Heart left ventricle (tissue), 16 donors: ENCODE measurements around the gene SERINC4. TPM values are rescaled to one million over a fixed set of nuclear protein-coding genes. Genes with fewer than 3 reads are reported as not detected.
"Not testable (repeated sequence)": the region's sequence is repeated elsewhere in the genome, so short reads cannot be mapped to it uniquely, and the experiment has no call there.

Experiments
- ATAC-seq, 4 donors: fragments of 200-7000 bp; cut with Tn5 transposase; one replicate each; pipeline ENCODE4 v1.9.1; 2020 to 2022; ENCODE audit warnings: moderate library complexity in 4 of 4, mild to moderate bottlenecking in 3 of 4, moderate number of reproducible peaks in 1 of 4
- DNase-seq, 5 donors: peaks; one replicate each; pipeline ENCODE4 v3.0.0-alpha.2; 2020
- H3K27ac ChIP-seq, 12 donors: fragments of 200-600 bp; sonication (generic) in 4 of 12; one replicate each; pipeline versions ENCODE4 v1.5.0 to v1.8.0; 2016 to 2022; ENCODE audit warnings: mild to moderate bottlenecking in 2 of 12
- H3K27me3 ChIP-seq, 9 donors: fragments of 200-600 bp; sonication (generic) in 2 of 9; one replicate each; pipeline versions ENCODE4 v1.5.1 to v1.8.0; 2016 to 2022; ENCODE audit warnings: mild to moderate bottlenecking in 3 of 9
- H3K36me3 ChIP-seq, 9 donors: fragments of 200-600 bp; sonication (generic) in 2 of 9; one replicate each; pipeline versions ENCODE4 v1.5.0 to v1.8.0; 2018 to 2022; ENCODE audit warnings: mild to moderate bottlenecking in 2 of 9
- H3K4me1 ChIP-seq, 12 donors: fragments of 200-600 bp; sonication (generic) in 4 of 12; one replicate each; pipeline versions ENCODE4 v1.5.0 to v1.8.0; 2016 to 2022; ENCODE audit warnings: mild to moderate bottlenecking in 3 of 12
- H3K4me3 ChIP-seq, 12 donors: fragments of 200-600 bp; sonication (generic) in 4 of 12; one replicate each; pipeline versions ENCODE4 v1.5.0 to v1.8.0; 2017 to 2022; ENCODE audit warnings: mild to moderate bottlenecking in 9 of 12, moderate library complexity in 4 of 12
- H3K9me3 ChIP-seq, 12 donors: fragments of 200-600 bp; sonication (generic) in 4 of 12; one replicate each; pipeline versions ENCODE4 v1.5.0 to v1.8.0; 2016 to 2022; ENCODE audit warnings: mild to moderate bottlenecking in 1 of 12
- POLR2A ChIP-seq, 2 donors: fragments of 450-650 bp; IDR thresholded peaks; one replicate each; pipeline ENCODE4 v1.6.1; 2017; ENCODE audit warnings: antibody characterized with exemption in 2 of 2, mild to moderate bottlenecking in 2 of 2, moderate library complexity in 2 of 2
- WGBS, 4 donors: extraction: QIAGEN DNeasy Blood & Tissue Kit in 2 of 4; methylation state at CpG; one replicate each; pipeline versions ENCODE4 v1.1.5 to v1.1.7; 2013 to 2018; 5-methylcytosine and 5-hydroxymethylcytosine counted together
- intact Hi-C, 10 donors: fragments of 100-400 bp; cut with DNase I; formaldehyde crosslinking; loops; one replicate each; pipeline versions ENCODE4 v1.11.1 to v1.14.2; 2022
- polyA plus RNA-seq, 2 donors: library from polyadenylated mRNA; stranded (reverse); fragments of 200-250 nt; gene quantifications; one replicate each; pipeline ENCODE4 v1.2.3, GENCODE V29; 2013
- total RNA-seq, 9 donors: library from RNA; depleted of rRNA in 2 of 9; stranded (reverse); fragments of >200 nt in 2 of 9; fragmentation: NEBNext Ultra II Directional in 3 of 9; extraction: Animal tissue kit (Norgen Biotek cat#: 25700) in 3 of 9; gene quantifications; one replicate each; pipeline versions ENCODE4 v1.1.0 to v1.2.4, GENCODE V29; 2016 to 2023
- TF ChIP-seq, protein P1 (sequence below), 12 donors: fragments of 200-600 bp; sonication (generic) in 4 of 12; IDR thresholded peaks; one replicate each; pipeline versions ENCODE4 v1.5.0 to v1.8.0; 2018 to 2022; ENCODE audit warnings: antibody characterized with exemption in 12 of 12, mild to moderate bottlenecking in 5 of 12
- donor health status: ischemic (EF 13 %, LVEDD 7.1; RV severe dilation, severe dysfunction).
- donor health status: healthy with polysubstance abuse.
- donor health status: DM: no; HTN: yes; CAD: no.
- donor health status: DM: no; HTN: no; CAD: no.
- donor health status: ischemic (EF 25% LVEDD 6.9; RV normal size, moderate dysfunction).
- donor health status: ischemic (EF 25% LVEDD 5.7; RV mildly dilated, moderate dysfunction).
- donor health status: healthy.
- donor health status: DM: yes; HTN: yes; CAD: no.
- donor health status: ischemic (EF 35%, LVEDD 5.7; RV mildly dilated, moderate dysfunction).
- donor health status: nonischemic (EF 11% LVEDD 7.7; RV severe dilation, severe dysfunction).
- donor health status: DM: yes; HTN: yes; CAD: no.
- donor health status: PGD.
- donor health status: ischemic (EF 29% LVEDD 5.4; RV normal size, mild dysfunction).
- donor health status: nonischemic (EF 23%, LVEDD 6.1; RV moderate dilation, normal function).

Gene SERINC4
- total and polyA plus RNA-seq, 11 donors: 0.14 to 0.42 (median 0.31) TPM; not detected in 1

DNA sequence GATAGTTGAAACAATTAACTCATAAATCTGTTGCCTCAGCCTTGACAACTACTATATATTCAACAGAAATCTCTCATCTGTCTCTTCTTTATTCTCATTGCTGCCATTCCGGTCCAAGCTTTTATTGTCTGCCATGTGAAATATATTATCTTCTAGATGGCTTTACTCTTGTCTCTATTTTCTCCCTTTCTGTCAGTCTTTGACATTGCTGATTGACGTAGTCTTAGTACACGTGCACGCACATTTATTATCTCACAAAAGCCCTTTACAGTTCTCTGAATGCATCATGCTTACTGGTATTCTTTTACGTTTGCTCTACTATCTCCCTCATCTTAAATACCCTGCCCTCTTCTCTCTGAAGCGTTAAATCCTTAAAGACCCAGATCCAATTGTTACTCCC, 48.1 kb downstream of the SERINC4 start:
- H3K4me1 ChIP-seq: peaks cover 4 to 63% (median 45%) of the 10 kb centered on the region in 12 donors
- ATAC-seq: no peak
- intact Hi-C loops: no loop called here
- WGBS, 4 donors: 64 to 70% (median 65%) methylated on average over 6 of the region's 6 CpGs
- no peak for TF ChIP-seq POLR2A (IDR thresholded peaks at IDR 0.05)
- TF ChIP-seq, protein P1, sequence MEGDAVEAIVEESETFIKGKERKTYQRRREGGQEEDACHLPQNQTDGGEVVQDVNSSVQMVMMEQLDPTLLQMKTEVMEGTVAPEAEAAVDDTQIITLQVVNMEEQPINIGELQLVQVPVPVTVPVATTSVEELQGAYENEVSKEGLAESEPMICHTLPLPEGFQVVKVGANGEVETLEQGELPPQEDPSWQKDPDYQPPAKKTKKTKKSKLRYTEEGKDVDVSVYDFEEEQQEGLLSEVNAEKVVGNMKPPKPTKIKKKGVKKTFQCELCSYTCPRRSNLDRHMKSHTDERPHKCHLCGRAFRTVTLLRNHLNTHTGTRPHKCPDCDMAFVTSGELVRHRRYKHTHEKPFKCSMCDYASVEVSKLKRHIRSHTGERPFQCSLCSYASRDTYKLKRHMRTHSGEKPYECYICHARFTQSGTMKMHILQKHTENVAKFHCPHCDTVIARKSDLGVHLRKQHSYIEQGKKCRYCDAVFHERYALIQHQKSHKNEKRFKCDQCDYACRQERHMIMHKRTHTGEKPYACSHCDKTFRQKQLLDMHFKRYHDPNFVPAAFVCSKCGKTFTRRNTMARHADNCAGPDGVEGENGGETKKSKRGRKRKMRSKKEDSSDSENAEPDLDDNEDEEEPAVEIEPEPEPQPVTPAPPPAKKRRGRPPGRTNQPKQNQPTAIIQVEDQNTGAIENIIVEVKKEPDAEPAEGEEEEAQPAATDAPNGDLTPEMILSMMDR (IDR thresholded peaks at IDR 0.05): no peak
- DNase-seq: no peak
- H3K4me3 ChIP-seq: no peak overlapping the region
- H3K27ac ChIP-seq: no peak overlapping the region
- peaks cover 0 to 62% (median 50%) of the 10 kb centered on the region in 9 donors for H3K36me3 ChIP-seq
- no peaks in the 10 kb centered on the region for H3K27me3 ChIP-seq
- H3K9me3 ChIP-seq: no peaks in the 10 kb centered on the region

DNA sequence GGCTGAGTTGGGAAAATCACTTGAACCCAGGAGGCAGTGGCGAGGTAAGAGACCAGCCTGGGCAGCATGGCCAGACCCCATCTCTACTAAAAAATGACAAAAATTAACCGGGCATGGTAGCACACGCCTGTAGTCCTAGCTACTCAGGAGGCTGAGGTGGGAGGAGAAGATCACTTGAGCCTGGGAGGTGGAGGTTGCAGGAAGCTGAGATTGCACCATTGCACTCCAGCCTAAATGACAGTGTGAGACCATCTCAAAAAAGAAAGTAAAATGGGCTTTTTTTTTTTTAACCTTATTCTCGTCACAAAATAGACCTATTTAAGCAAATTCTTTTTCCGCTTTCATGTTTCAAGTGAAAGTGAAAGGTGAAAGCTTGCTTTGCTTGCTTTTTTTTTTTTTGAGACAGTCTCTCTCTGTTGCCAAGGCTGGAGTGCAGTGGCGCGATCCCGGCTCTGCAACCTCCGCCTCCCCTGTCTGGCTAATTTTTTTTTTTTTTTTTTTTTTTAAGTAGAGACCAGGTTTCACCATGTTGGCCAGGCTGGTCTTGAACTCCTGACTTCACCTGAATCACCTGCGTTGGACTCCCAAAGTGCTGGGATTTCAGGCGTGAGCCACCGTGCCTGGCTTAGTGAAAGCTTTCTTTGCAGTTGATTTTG, 50.2 kb downstream of the SERINC4 start:
- H3K4me1 ChIP-seq: peaks cover 4 to 67% (median 46%) of the 10 kb centered on the region in 12 donors
- WGBS, 4 donors: 62 to 71% (median 63%) methylated on average over 12 of the region's 12 CpGs

GRCh38 chr15:43748376-43748775, 51.6 kb downstream of the SERINC4 start:
- Histone ChIP-seq H3K9me3 (no peaks in the 10 kb centered on the region), H3K4me3 (peak overlapping the region in 7 of 12 donors; percentile 84 to 100 (median 93)), H3K4me1 (peaks cover 4 to 66% (median 46%) of the 10 kb centered on the region in 12 donors), H3K36me3 (peaks cover 0 to 27% (median 16%) of the 10 kb centered on the region in 9 donors), H3K27me3 (no peaks in the 10 kb centered on the region), H3K27ac (no peak overlapping the region)
- WGBS, 4 donors: 57 to 73% (median 65%) methylated on average over 3 of the region's 3 CpGs
- no peak for DNase-seq
- no peak for ATAC-seq
- intact Hi-C loops: no loop called here
- TF ChIP-seq, protein P1 (IDR thresholded peaks at IDR 0.05): no peak
- no peak for TF ChIP-seq POLR2A (IDR thresholded peaks at IDR 0.05)

More for the DNA sequence above, 50.2 kb downstream of the SERINC4 start:
- intact Hi-C loops: no loop called here
- ATAC-seq (no peak), DNase-seq (no peak)
- Histone ChIP-seq H3K27ac (peak overlapping the region in 2 of 12 donors; percentile 4 to 66), H3K27me3 (no peaks in the 10 kb centered on the region), H3K4me3 (peak overlapping the region in 8 of 12 donors; percentile 1 to 46 (median 20)), H3K9me3 (no peaks in the 10 kb centered on the region), H3K36me3 (peaks cover 0 to 41% (median 30%) of the 10 kb centered on the region in 9 donors)
- TF ChIP-seq POLR2A (IDR thresholded peaks at IDR 0.05): no peak
- TF ChIP-seq, protein P1 (IDR thresholded peaks at IDR 0.05): no peak

GRCh38 chr15:43746903-43747309, 53.1 kb downstream of the SERINC4 start:
- H3K27me3 ChIP-seq, H3K9me3 ChIP-seq, intact Hi-C loops, DNase-seq: not testable (repeated sequence)
- peak overlapping the region; percentile 78 to 100 (median 92) for H3K4me3 ChIP-seq
- 0 to 2% (median 1%) methylated on average over 9 to 12 of the region's 12 CpGs for WGBS, 4 donors
- peaks cover 0 to 12% (median 4%) of the 10 kb centered on the region in 9 donors for H3K36me3 ChIP-seq
- ATAC-seq: peak in 1 of 4 donors; percentile 35
- H3K4me1 ChIP-seq: peaks cover 4 to 55% (median 41%) of the 10 kb centered on the region in 12 donors
- H3K27ac ChIP-seq: peak overlapping the region; percentile 86 to 97 (median 94)
